Measurements from ENCODE around the gene TTLL4. TPM values are rescaled to one million over a fixed set of nuclear protein-coding genes. Genes with fewer than 3 reads are reported as not detected.

TTLL4 gene
- total and polyA plus RNA-seq, 3 donors from 2014 or later: 86.0 to 141 (median 96.9) TPM

GRCh38 chr2:218663901-218664300 lies 46.7 kb upstream of the TTLL4 start:
- Histone ChIP-seq H3K36me3 (ENCODE audit: low read depth, missing control alignments) (no peaks in the 10 kb centered on the region), H3K9me3 (no peaks in the 10 kb centered on the region), H3K4me1 (peaks cover 5% of the 10 kb centered on the region), H3K27ac (no peak overlapping the region), H3K27me3 (no peaks in the 10 kb centered on the region), H3K4me3 (no peak overlapping the region)
- 96% methylated on average over 15 of the region's 15 CpGs; no CpG with 5 or more reads in 1 of the 2 donors for WGBS, 2 donors
- TF ChIP-seq, protein P1, sequence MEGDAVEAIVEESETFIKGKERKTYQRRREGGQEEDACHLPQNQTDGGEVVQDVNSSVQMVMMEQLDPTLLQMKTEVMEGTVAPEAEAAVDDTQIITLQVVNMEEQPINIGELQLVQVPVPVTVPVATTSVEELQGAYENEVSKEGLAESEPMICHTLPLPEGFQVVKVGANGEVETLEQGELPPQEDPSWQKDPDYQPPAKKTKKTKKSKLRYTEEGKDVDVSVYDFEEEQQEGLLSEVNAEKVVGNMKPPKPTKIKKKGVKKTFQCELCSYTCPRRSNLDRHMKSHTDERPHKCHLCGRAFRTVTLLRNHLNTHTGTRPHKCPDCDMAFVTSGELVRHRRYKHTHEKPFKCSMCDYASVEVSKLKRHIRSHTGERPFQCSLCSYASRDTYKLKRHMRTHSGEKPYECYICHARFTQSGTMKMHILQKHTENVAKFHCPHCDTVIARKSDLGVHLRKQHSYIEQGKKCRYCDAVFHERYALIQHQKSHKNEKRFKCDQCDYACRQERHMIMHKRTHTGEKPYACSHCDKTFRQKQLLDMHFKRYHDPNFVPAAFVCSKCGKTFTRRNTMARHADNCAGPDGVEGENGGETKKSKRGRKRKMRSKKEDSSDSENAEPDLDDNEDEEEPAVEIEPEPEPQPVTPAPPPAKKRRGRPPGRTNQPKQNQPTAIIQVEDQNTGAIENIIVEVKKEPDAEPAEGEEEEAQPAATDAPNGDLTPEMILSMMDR (IDR thresholded peaks at IDR 0.05): no peak
- no peak for TF ChIP-seq POLR2A (IDR thresholded peaks at IDR 0.05)
- no peak for DNase-seq
- intact Hi-C loops (cut with DNase I; ENCODE audit: low total_unique reads): no loop called here

DNA sequence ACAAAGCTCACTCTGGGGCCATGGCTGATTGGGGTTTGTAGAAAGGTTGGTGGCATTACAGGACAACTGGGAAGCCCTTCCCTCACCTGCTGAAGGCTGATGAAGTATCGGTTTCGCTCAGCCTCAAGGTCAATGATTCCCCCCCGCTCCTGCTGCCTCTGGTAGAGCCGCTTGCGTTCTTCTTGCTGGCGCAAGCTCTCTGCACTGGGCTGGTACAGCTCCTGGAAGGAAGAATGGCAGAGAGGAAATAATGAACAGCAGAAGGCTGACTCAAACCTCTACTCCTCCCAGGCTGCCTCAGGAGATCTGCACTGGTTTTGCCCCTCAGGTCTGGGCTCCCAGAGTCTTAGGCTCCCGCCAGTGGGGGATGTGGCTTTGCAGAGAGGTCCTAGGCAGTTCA lies 46.0 kb upstream of the TTLL4 start:
- no peak for DNase-seq
- 83 to 84% methylated on average over 7 of the region's 7 CpGs for WGBS, 2 donors
- H3K27me3 ChIP-seq: no peaks in the 10 kb centered on the region
- TF ChIP-seq, protein P1 (IDR thresholded peaks at IDR 0.05): no peak
- no peak for TF ChIP-seq POLR2A (IDR thresholded peaks at IDR 0.05)
- no peak overlapping the region for H3K4me3 ChIP-seq
- H3K36me3 ChIP-seq (ENCODE audit: low read depth, missing control alignments): no peaks in the 10 kb centered on the region
- H3K4me1 ChIP-seq: peaks cover 5% of the 10 kb centered on the region
- no peak overlapping the region for H3K27ac ChIP-seq
- intact Hi-C loops (cut with DNase I; ENCODE audit: low total_unique reads): no loop called here
- no peaks in the 10 kb centered on the region for H3K9me3 ChIP-seq

DNA sequence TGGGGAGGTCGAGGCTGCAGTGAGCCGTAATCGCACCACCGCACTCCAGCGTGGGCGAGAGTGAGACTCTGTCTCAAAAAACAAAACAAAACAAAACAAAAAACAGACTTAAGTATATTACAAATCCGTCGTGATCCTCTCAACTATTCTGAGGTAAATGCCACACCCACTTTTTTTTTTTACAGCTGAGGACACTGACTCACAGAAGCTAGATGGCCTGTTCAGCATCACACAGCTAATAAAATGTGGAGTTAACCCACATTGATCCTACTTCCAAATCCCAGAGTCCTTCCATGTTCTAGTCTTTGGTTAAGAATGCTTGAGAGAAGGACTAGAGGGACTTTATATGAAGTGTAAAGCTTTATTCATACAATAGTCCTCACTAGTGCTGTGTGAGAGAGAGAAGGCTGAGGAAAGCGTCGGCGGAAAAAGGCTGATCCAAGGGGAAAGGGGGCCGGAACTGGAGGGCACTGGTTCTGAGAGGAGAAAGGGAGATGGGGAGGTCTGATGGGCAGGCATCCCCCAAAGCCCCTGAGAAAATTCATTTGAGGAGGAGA lies 39.5 kb upstream of the TTLL4 start:
- no peaks in the 10 kb centered on the region for H3K9me3 ChIP-seq
- intact Hi-C loops (cut with DNase I; ENCODE audit: low total_unique reads): no loop called here
- no peaks in the 10 kb centered on the region for H3K4me1 ChIP-seq
- H3K4me3 ChIP-seq: peak overlapping the region; percentile 73 to 91
- DNase-seq: no peak
- H3K27ac ChIP-seq: peak overlapping the region in 1 of 2 donors; percentile 75
- TF ChIP-seq, protein P1 (IDR thresholded peaks at IDR 0.05): no peak
- no peak for TF ChIP-seq POLR2A (IDR thresholded peaks at IDR 0.05)
- no peaks in the 10 kb centered on the region for H3K27me3 ChIP-seq
- H3K36me3 ChIP-seq (ENCODE audit: low read depth, missing control alignments): no peaks in the 10 kb centered on the region
- WGBS, 2 donors: 22 to 32% methylated on average over 12 of the region's 12 CpGs

- H3K4me3 ChIP-seq: peak within 1 kb of the TSS; percentile 73 to 91
- H3K36me3 ChIP-seq (ENCODE audit: low read depth, missing control alignments): no peaks in the 10 kb centered on the region
- 1% methylated on average over 45 to 49 of the region's 49 CpGs for WGBS, 2 donors
- DNase-seq: peak; percentile 95
- H3K27me3 ChIP-seq: no peaks in the 10 kb centered on the region
- peak within 1 kb of the TSS; percentile 75 for H3K27ac ChIP-seq
- intact Hi-C loops (cut with DNase I; ENCODE audit: low total_unique reads): no loop called here
- TF ChIP-seq, protein P1 (IDR thresholded peaks at IDR 0.05): no peak
- TF ChIP-seq POLR2A (IDR thresholded peaks at IDR 0.05): no peak
- H3K9me3 ChIP-seq: no peaks in the 10 kb centered on the region
- no peaks in the 10 kb centered on the region for H3K4me1 ChIP-seq
Measured at GRCh38 chr2:218671654-218672566, 38.7 kb upstream of the TTLL4 start, which contains the start of the genes RNF25 and STK36. Gene RNF25, minus strand, starts transcription at chr2:218672002. Its CDS starts 32 bp downstream, at chr2:218671970. Gene STK36, plus strand, starts transcription at chr2:218672086. Its CDS starts 744 bp downstream, at chr2:218672830.

All from testis (tissue), 3 donors.